HG02571 (cell line): ENCODE measurements around the gene TTLL8.

Source experiments
- ATAC-seq: cut with Tn5 transposase; IDR thresholded peaks from one replicate; pipeline ENCODE4 v1.9.1; 2021; ENCODE audit warnings: mild to moderate bottlenecking, moderate library complexity; ENCODE audit not compliant: unreplicated experiment

The TTLL8 gene

DNA sequence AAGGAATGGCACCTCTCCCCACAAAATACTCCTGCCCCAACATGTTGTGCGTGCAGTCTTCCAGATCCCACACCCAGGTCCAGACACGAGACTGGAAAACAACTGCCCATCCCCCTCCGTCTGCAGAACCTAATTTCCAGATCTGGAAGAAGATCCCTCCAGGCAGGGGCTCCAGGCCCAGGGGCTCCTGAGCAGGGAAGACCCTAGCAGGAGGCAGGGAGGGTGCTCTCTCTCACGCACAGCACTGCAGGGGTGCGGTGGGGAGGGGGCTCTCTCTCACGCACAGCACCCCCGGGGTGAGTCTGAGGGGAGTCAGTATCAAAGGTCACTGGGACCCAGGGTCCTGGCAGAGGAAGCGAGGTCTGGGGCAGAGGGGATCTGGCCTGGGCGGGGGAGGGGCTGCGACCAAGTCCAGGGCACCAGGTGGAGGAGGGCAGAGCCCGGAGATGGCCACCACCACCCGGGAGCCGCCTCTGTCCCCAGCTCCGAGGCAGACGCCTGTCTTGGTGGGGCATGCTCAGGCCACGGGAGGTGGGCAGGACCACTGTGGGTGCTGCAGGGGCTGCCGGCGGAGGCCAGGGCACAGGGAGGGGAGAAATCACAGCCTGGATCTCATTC lies 25.5 kb upstream of the TTLL8 start:
- ATAC-seq, result no peak

DNA sequence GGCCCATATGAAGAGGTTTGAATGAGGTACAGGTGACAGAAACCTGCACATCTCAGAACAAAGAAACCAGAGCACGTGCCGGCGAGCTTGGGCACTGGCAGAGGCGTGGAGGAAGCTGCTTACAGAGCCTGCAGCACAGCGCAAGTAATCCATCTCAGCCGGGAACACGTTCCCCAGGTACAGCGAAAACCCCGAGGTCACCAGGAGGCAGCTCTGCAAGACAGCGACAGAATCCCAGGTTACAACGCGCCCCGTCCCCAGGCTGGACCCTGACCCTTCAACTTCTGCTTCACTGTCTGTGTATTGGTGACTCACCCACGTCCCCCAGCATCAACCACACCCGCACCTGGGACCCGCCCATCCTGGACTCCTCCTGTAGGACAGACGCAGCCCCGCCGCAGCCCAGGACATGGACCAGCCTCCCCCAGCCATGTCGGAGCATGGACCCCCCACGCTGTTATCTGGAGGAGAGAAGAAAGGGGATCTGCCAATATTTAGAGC lies 24.9 kb upstream of the TTLL8 start:
- no peak for ATAC-seq

DNA sequence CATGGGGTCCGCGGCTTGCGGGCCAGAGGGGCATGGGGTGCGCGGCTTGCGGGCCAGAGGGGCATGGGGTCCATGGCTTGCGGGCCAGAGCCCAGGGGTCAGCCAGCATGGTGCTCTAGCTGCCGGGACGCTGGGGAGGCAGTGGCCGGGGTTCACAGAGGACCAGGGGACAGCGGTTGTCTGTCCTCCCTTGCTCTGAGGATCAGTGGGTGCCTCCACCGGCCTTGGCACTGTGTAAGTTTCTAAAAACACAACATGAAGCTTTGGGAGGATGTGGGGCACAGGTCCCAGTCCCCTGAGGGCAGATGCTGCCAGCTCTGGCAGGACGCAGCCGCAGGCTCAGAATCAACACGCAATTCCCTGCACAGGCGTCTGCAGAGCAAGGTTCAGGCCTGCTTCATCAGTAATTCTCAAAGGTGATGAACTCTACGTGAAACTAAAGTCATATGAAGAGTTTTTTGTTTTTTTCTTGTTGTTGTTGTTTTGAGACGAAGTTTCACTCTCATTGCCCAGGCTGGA lies 24.2 kb upstream of the TTLL8 start:
- ATAC-seq, result no peak

DNA sequence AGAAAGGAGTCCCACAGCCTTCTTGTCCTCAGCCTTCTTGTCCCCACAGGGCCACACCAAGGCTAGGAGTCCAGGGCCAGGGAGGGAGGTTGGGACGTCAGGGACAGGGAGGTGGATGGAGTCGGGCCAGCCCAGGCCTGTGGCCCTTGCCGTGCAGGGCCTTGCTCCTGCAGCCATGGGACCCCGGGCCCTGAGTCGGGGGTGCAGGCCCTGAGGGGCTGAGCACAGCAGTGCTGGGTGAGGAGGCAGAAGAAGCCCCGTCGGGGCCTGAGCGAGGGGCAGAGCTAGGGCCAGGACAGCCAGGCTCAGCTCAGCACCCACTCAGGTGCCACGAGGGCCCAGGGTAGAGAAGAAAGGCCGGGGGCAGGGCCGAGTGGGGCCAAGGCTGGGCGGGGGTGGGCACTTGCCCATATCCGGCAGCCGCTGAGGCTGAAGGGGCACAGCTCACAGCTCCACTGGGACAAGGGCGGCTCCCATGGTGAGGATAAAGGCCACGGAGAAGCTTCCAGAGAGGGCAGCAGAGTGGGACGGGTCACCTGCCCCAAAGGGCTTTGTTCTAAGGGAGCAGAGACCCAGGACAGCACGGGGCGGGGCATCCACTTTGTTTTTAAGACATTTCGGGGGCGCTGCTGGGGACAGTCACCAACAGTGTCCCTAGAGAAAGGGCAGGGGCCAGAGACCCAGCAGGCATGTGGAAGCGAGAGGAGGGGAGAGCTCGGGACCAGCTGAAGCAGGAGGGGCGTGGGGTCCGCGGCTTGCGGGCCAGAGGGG lies 23.5 kb upstream of the TTLL8 start:
- no peak for ATAC-seq

DNA sequence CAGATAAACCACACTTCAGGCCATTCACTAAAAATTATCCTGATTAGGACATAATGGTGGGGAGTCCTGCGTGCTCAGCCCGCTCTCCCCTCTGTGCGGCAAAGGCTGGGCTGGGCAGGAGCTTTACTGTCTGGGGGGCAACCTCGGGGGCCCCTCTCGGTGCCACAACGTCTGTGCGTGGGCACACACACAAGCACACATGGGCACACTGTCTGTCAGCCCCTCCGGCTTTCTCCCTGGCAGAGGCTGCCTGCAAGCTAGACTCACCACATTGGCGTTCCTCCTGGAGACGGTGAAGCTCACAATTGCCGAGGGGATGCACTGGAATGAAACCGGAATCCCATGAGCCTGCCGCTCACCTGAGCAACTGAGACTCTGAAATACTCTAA lies 22.0 kb upstream of the TTLL8 start:
- no peak for ATAC-seq

DNA sequence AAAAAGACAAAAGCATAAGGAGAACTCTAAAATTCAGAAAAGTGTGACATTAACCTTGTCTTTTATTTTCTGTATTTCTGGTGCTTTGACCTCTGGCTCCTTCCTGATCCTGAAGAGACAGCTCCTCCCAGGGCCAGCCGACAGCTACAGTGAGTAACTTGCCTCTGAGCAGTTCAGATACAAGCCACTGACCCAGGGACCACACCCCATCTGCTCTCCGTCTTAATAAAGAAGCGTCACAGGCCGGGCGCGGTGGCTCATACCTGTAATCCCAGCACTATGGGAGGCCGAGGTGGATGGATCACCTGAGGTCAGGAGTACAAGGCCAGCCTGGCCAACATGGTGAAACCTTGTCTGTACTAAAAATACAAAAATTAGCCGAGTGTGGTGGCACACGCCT lies 20.7 kb upstream of the TTLL8 start:
- no peak for ATAC-seq

DNA sequence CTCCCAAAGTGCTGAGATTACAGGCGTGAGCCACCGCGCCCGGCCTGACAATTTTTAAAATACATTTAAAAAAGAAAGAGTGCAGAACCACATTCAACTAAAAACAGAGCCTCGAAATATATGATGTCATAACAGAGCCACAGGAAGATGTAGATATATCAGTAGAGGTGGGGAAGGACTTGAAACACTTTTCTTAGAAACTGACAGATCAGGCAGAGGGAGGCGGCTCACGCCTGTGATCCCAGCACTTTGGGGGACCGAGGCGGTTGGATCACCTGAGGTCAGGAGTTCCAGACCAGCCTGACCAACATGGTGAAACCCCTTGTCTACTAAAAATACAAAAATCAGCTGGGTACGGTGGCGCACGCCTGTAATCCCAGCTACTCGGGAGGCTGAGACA lies 20.1 kb upstream of the TTLL8 start:
- ATAC-seq, result no peak

DNA sequence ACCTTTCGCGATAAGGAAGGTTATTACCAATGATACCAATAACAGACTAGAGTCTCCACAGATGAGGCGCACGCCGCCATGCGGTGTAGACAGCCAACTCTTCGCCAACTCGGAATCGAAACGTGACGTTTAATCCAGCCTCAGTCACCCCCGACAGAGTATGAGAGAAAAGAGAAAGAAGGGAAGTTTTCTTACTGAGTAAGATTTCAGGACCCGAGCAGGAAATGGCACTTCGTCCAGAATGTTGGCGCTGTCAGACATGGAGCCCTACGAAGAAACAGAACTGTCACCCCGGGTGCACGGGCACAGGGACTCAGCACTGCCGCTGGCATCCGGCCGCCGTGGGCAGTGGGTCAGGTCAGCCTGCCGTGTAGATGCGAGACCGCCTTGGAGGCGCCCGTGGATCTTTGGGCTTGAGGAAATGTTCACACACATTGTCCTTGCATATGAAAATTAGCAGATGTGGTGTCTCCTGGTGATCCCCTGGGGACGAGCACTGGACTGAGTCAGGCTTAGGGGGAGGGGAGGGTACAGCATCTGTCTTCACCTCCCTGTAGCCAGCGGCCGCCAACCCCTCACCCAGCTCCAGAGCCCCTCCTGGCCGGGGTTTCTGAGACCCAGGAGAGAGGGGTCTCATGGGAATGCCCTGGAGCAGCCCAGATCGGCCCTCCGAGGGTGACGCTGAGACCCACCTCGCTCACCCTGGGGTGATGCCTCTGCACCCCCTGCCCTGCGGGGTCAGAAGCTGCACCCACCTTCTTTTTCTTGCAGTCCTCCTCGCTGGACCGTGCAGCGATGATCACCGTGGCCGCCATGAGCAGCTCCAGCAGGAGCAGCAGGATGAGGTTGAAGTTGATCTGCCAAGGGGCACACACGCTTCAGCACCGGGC lies 18.8 kb upstream of the TTLL8 start:
- no peak for ATAC-seq

DNA sequence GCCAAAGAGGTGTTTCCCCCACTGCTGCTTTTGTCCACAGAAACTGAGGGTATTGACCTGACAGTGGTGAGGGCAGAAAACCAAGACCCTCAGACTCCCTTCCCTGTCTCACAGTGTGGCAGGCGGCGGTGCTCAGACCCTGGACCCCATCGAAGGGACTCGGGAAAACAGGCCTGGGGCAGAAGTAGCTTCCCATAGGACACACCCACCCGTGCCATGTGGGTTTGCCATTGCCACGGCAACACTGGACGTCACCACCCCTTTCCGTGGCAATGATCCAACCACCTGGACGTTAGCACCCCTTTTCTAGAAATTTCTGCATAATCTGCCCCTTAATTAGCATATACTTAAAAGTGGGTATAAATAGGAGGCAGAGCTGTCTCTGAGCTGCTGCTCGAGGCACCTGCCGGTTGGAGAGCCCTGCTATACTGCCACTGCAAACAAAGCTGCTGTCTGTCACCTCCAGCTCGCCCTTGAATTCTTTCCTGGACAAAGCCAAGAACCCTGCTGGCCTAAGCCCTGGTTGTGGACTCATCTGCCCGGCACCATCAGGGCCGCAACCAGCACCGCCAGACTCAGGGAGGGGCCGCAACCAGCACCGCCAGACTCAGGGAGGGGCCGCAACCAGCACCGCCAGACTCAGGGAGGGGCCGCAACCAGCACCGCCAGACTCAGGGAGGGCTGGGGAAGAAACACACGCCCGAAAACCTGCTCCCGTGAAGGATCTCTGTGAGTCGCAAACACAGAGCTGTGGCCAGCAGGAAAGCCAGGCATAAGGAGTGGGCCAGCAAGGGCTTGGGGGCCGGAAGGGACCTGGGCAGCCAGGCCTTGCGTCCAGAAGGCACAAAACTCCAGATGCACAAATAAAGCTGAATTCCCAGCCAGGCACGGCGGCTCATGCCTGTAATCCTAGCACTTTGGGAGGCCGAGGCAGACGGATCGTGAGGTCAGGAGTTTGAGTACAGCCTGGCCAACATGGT lies 16.7 kb upstream of the TTLL8 start:
- no peak for ATAC-seq

DNA sequence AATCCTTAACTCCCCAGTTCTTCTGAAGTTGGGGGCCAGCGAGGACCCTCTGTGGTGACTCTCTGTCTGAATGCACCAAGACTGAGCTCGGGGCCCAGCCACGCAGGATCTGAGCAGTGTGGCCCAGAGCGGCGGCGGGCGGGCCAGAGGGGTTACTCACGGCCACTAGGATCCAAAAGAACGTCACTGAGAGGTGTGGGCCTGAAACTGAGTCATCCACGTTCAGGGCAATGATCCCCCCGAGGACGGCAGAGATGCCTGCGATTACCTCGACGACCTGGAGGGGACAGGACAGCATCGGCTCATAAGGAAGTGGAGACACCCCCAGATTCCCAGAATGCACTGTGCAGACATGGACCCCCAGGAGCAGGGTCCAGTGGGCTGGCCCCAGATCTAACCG lies 16.0 kb upstream of the TTLL8 start:
- no peak for ATAC-seq

DNA sequence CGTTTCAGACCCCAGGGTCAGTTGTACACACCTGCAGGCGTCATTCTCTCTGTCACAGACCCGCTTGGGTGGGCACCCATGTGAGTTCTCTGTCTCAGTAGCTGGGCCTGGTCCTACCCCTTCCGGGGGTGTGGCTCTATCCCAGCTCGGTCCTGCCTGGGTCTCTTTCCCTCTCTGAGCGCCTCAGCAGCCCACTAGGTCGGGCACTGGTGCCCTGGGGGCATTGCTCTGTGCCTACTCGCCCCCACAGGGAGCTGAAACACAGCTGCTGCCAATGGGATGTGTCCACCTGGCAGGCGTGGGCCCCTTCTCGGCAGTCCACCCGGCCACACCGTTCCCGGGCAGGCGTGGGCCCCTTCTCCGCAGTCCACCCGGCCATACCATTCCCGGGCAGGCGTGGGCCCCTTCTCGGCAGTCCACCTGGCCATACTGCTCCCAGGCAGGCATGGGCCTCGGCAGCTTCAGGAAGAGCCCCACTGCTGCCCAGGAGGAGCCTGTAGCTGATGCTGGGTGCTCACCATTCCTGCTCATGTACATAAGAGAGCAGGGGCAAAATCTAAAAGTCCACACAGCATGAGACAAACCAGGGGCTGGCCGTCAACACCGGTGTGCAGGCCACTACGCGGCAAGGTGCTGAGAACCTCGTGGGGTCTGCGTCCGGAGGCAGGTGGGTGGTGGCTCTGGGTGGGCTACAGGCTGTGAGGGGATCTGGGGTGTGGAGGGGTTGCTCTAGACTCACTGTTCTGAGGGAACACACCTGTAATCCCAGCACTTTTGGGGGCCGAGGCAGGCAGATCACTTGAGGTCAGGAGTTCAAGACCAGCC lies 14.8 kb upstream of the TTLL8 start:
- no peak for ATAC-seq

DNA sequence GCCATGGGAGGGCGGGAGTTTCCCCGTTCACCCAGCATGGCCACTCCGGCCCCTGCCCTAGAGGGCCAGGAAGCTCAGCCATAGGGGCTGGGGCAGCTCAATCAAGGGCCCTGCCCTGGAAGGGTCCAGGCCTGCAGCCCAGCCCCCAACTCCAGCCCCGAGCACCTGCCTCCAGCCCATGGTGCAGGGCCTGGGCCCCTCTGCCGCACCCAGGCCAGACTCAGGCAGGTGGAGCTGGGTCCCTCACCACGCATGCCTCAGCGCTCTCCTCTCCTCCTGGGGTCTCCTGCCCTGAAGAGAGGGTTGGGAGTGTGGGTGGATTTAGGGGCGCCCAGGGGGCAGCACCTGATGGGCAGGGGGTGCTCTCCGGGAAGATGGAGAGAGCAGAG lies 14.1 kb upstream of the TTLL8 start:
- ATAC-seq, result no peak

DNA sequence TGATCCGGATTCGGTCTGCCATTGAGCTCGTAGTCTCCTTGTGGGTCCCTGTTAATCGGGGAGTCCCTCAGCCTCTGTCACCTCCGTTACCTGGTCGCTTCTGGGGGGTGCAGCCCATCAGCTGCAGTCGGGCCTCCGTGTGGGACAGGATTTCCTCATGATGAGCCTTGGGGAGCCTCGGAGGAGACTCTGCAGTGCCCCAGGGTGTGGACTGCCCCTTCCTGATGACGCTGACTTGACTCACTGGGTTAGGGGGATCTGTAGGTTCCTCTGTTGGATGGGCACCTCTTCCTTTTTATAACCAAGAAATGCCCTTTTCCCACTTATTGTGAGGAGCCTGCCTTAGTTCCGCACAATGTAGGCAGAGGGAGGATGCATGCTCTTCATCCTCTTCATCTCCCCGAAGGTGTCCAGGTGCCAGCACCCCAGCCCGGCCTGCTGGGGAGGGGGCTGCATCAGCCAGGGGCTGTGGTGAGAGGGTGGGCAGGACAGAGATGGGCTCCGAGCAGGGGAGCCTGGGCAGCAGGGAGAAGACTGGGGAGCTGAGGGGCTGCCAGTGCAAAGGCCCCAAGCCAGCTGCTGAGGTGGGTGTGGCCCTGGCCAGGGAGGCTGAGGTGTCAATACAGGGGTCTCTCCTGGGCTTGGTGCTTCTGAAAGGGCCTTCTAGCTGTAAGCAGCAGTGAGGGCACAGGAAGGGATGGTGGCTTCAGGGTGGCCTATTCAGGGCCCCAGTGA lies 13.5 kb upstream of the TTLL8 start:
- ATAC-seq, result no peak

DNA sequence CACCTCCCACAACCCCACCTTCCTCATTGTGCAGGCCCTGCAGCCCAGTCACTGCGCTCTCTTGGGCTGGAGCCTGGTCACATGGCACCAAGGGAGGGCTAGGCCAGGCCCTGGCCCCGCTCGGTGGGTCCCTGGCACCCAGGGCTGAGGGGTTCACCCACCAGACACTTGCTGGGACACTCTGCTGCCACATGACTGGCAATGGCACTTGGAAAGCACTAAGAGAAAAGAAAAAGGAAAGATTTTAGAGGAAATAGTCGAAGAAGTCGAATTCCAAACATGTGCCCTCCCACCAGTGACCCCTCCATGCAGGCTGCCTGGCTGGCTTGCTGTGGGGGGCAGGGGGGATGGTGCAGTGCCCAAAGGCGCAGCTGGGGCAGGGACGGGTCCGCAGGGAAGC lies 12.3 kb upstream of the TTLL8 start:
- ATAC-seq, result no peak

DNA sequence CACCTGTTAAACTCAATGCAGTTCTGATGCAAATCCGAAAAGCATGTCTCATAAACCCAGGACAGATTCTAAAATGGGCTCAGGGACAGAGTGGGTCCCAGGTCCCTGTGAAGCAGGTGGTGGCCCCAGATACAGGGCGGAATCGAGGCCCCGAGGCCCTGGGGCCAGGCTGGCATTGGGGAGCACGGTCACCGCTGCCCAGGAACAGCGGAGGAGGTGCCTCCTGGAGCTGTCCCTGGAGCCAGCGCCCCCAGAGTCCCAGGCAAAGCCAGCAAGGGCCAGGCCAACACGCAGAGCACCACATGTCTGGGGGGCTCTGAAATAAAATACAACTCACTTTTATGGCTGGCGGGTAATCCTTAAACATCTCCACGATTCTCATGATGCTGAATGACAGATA lies 10.0 kb upstream of the TTLL8 start:
- no peak for ATAC-seq

DNA sequence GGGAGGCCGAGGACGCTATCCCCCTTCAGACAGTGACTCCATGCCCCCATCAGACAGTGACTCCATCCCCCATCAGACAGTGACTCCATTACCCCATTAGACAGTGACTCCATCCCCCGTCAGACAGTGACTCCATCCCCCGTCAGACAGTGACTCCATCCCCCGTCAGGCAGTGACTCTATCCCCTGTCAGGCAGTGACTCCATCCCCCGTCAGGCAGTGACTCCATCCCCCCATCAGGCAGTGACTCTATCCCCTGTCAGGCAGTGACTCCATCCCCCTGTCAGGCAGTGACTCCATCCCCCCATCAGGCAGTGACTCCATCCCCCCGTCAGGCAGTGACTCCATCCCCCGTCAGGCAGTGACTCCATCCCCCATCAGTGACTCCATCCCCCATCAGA lies 9.1 kb upstream of the TTLL8 start:
- no peak for ATAC-seq

DNA sequence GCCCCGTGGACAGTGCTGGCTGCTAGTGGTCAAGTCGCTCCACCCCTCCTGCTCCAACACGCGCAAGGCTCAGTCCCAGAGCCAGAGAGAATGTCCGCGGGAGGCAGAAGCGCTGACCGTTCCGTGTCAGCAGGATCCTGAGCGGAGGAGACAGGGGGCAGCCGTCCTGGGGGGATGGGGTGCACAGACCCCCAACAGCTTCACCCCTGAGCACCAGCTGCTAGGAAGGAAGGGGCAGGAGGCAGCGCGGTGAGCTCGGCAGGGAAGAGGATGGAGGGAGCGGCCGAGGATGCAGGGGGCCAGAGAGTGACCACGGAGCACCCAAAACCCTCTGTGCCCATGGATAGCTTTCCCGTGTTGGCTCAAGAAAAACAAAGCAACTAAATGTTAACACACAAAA lies 6.4 kb upstream of the TTLL8 start:
- ATAC-seq, result no peak

DNA sequence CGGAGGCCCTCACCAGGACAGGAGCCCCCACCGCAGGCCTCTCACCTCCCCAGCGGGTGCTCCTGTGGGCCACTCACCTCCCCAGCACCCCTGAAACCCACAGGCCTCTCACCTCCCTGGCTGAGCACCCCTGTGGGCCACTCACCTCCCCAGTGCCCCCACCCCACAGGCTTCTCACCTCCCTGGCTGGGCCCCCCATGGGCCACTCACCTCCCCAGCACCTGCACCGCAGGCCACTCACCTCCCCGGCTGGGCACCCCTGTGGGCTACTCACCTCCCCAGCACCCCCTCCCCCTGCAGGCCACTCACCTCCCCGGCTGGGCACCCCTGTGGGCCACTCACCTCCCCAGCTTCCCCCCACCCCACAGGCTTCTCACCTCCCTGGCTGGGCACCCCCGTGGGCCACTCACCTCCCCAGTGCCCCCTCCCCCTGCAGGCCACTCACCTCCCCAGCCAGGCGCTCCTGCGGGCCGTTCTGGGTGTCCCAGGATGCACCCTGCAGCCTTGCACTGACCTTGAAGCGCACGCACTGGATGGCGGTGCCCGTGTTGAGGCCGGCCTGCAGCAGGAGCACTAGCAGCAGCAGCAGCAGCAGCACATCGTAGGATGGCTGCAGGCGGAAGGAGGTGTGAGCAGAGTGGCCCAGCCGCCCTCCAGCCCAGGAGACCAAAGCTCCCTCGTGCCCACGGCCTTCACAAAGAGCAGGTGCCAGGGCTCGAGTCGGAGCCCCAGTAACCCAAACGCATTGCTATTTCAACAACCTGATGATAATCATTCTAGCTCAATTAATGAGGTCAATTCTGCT lies 5.7 kb upstream of the TTLL8 start:
- ATAC-seq, result no peak
